SU-DHL-6 (cell line): ENCODE results near the gene SLC43A3.

Experiments used
- CTCF ChIP-seq: fragments of 200-600 bp; sonication (generic); IDR thresholded peaks from one replicate; pipeline ENCODE4 v1.5.1; 2017; ENCODE audit warnings: antibody characterized with exemption, mild to moderate bottlenecking, low read length, moderate library complexity; ENCODE audit not compliant: insufficient read depth, poor library complexity, severe bottlenecking
- EZH2phosphoT487 ChIP-seq: fragments of 200-600 bp; sonication (generic), shearing (Covaris generic); conservative IDR thresholded peaks from 2 replicates; pipeline ENCODE4 v1.6.1; 2018; ENCODE audit warnings: mild to moderate bottlenecking, antibody characterized with exemption, low read length, moderate library complexity, mixed read lengths

- TF ChIP-seq CTCF (no peak), EZH2phosphoT487 (no peak)
These were observed 66.8 kb downstream of the SLC43A3 start for GRCh38 chr11:57359896-57360690.
